Measurements from ENCODE around the gene KPNA6.

The KPNA6 gene

GRCh38 chr1:32194984-32195383, 87.1 kb downstream of the KPNA6 start:
- FAIRE-seq, result no peak

GRCh38 chr1:32195531-32195930, 87.7 kb downstream of the KPNA6 start:
- FAIRE-seq, result no peak

GRCh38 chr1:32195972-32196823, 88.3 kb downstream of the KPNA6 start:
- FAIRE-seq, result no peak

GRCh38 chr1:32197074-32197473, 89.2 kb downstream of the KPNA6 start:
- no peak for FAIRE-seq

- no peak for FAIRE-seq
These were observed 90.0 kb downstream of the KPNA6 start for GRCh38 chr1:32197837-32198236.

- no peak for FAIRE-seq
These were observed 90.6 kb downstream of the KPNA6 start for GRCh38 chr1:32198237-32199042.

GRCh38 chr1:32199043-32199716, 91.3 kb downstream of the KPNA6 start:
- FAIRE-seq, result no peak

GRCh38 chr1:32199717-32200072, 91.8 kb downstream of the KPNA6 start:
- FAIRE-seq, result no peak

- FAIRE-seq, result no peak
These were observed 92.6 kb downstream of the KPNA6 start, which contains the start of gene CCDC28B for GRCh38 chr1:32200226-32201010. Gene CCDC28B (plus strand): TSS chr1:32200595. CDS start chr1:32201936, 1,341 bp downstream.

- FAIRE-seq, result no peak
These were observed 93.4 kb downstream of the KPNA6 start for GRCh38 chr1:32201011-32201855.

- no peak for FAIRE-seq
These were observed 97.1 kb downstream of the KPNA6 start for GRCh38 chr1:32204943-32205361.

- FAIRE-seq, result no peak
These were observed 97.8 kb downstream of the KPNA6 start, which contains the start of gene IQCC for GRCh38 chr1:32205401-32206370. Gene IQCC (plus strand): TSS chr1:32205671. CDS start chr1:32205682, 11 bp downstream.

- FAIRE-seq, result no peak
These were observed 100.6 kb downstream of the KPNA6 start for GRCh38 chr1:32208469-32208868.

- no peak for FAIRE-seq
These were observed 101.1 kb downstream of the KPNA6 start, which contains the start of gene DCDC2B for GRCh38 chr1:32208891-32209328. Gene DCDC2B (plus strand): TSS chr1:32209089. CDS start chr1:32209094, 5 bp downstream.

GRCh38 chr1:32215629-32216480, 108.0 kb downstream of the KPNA6 start:
- peak; percentile 62 for FAIRE-seq

- no peak for FAIRE-seq
These were observed 108.7 kb downstream of the KPNA6 start for GRCh38 chr1:32216566-32216965.

GRCh38 chr1:32219022-32219421, 111.2 kb downstream of the KPNA6 start:
- FAIRE-seq, result no peak

GRCh38 chr1:32220746-32221580, 113.1 kb downstream of the KPNA6 start:
- FAIRE-seq, result no peak
